GM18861 (cell line): ENCODE data around the gene WDR59.
"Not testable (repeated sequence)": the region's sequence is repeated elsewhere in the genome, so short reads cannot be mapped to it uniquely, and the experiment has no call there.

ENCODE experiments used
- ATAC-seq: cut with Tn5 transposase; IDR thresholded peaks from one replicate; pipeline ENCODE4 v1.9.1; 2021; ENCODE audit not compliant: unreplicated experiment

The WDR59 gene

GRCh38 chr16:74868501-74868900 lies 116.4 kb downstream of the WDR59 start:
- ATAC-seq, result no peak

DNA sequence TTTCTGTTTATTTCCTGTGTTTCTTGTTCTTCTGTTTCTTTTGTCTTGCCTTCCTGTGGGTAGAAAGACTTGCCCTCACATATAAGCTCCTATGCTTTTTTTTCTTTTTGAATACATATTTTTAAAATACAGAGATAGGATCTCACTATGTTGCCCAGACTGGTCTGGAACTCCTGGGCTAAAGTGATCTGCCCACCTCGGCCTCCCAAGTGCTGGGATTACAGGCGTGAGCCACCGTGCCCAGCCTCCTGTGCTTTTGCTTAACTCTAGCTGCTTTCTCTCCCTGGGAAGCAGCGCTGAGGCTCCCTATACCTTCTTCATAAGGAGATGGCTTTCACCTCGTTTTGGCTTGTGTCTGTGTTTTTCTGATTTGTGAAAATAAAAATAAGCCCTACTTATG lies 116.9 kb downstream of the WDR59 start:
- no peak for ATAC-seq

DNA sequence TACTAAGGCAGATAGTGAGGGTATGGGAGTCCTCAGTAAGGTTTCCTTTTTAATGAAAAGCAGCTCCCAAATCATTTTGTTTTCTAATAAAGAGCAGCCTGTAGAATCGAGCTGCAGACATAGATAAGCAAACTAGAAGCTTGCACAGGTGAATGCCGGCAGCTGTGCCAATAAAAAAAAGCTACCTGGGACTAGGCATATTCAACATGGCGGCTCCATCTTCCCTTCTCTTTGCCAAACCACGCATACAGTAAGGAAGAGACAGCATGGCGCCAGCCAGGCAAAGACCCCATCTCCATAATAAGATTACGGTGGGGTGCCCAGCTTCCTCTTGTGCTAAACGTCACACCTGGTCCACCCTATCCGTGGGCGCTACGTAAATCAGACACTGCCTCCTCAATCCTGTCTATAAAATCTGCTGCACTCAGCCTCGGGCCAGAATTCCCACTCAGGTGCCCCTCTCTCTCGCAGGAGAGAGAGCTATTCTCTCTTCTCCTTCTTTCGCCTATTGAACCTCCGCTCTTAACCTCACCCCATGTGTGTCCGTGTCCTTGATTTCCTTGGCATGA lies 117.6 kb downstream of the WDR59 start:
- no peak for ATAC-seq

DNA sequence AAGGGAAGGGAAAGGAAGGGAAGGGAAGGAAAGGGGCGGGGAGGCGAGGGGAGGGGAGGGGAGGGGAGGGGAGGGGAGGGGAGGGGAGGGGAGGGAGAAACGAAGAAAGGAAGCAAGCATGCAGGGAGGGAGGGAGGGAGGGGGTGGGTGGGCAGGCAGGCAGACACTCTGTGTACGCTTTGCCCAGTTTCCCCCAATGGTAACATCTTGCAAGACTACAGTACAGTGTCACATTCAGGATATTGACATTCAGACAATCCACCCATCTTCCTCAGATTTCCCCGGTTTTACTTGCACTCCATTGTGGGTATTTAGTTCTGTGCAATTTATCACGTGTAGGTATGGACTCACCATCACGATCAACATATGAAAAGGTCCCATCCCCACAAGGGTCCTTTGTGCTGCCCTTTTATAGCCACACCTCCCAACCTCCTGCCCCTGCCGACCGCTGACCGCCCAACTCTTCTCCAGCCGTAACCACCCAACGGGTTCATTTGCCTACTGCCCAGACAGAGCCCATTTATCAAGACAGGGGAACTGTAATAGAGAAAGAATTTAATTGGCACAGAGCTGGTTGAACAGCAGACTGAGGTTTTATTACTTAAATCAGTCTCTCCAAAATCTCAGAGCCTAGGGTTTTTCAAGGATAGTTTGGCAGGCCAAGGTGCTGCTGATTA lies 118.9 kb downstream of the WDR59 start:
- ATAC-seq, result no peak

DNA sequence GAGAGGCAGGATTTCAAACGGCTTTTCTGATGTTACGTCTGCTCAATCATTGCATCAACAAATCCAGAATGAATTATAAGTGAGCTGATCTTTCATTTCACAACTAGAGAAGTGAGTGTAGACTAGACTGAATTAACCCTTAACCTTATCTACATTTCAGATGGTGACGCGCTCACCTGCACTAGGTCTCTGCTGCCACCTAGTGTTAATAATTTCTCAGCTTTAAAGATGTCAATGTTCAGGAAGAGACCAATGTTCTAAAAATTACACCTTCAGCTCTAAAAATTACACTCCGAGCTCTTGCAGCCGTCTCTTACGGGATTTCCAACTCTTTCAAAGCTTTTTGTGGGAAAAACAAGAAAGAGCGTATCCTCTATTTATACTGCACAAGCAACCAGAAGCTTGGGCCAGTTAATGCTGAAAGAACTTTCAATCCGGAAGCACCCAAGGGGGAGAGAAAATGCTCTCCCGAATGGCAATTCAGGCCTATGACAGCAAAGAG lies 122.1 kb downstream of the WDR59 start:
- peak; percentile 68 for ATAC-seq

DNA sequence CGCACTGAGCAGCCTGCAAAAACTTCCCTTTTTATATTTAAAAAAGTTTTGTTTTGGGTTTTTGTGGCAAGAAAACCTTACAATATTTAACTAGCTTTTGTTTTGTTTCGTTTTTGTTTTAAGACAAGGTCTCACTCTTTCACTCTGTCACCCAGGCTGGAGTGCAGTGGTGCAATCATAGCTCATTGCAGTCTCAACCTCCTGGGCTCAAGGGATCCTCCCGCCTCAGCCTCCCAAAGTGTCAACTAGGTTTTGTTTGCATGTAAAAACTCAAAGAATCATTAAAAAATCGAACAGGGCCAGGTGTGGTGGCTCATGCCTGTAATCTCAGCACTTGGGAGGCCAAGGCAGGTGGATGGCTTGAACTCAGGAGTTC lies 132.4 kb downstream of the WDR59 start:
- no peak for ATAC-seq

DNA sequence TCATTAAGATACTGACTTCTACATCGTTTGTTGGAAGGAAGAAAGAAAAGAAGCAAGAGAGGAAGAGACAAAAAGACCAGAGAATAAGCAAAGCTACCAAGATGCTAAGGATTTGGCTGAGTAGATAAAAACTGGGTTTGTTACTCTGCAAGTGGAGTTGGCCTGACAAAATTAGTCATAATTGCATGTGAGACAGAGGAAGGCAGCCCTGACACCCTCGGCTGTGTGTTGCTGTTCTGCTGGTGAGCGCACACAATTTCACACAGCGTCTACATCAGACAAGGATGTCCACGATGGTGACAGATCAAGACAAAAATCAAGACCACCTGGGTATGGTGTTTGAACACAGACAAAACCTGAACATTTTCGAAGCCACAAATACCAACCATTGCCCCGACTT lies 134.9 kb downstream of the WDR59 start:
- ATAC-seq, result no peak

DNA sequence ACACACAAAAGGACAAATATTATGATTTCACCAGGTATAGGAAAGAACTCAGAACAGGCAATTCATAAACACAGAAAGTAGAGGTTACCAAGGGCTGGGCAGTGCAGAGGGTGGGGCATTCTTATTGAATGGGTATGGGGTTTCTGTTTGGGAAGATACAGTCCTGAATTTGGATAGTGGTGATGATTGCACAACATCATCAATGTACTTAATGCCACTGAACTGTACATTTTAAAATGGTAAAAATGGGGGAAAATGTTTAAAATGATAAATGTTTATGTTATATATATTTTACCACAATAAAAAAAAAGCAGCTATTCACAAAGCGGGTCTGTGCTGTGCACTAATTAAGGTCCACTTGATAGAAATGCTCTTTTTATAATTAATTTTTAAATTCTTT lies 137.7 kb downstream of the WDR59 start:
- ATAC-seq, result no peak

DNA sequence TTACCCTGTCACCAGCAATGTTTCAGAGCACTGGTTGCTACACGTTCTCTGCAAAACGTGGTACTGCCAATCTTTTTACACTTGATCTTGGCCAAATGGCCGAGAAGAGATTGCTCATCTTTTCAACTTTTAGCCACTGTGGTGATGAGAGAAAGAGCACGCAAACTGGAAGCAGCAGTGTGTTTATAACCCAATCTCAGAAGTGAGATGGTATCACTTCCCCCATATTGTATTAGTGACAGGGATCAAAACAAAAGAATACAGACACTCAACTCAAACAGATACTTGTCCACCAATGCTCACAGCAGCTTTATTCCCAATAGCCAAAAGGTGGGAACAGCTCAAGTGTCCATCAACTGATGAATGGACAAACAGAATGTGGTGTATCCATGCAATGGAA lies 138.2 kb downstream of the WDR59 start:
- ATAC-seq, result no peak

DNA sequence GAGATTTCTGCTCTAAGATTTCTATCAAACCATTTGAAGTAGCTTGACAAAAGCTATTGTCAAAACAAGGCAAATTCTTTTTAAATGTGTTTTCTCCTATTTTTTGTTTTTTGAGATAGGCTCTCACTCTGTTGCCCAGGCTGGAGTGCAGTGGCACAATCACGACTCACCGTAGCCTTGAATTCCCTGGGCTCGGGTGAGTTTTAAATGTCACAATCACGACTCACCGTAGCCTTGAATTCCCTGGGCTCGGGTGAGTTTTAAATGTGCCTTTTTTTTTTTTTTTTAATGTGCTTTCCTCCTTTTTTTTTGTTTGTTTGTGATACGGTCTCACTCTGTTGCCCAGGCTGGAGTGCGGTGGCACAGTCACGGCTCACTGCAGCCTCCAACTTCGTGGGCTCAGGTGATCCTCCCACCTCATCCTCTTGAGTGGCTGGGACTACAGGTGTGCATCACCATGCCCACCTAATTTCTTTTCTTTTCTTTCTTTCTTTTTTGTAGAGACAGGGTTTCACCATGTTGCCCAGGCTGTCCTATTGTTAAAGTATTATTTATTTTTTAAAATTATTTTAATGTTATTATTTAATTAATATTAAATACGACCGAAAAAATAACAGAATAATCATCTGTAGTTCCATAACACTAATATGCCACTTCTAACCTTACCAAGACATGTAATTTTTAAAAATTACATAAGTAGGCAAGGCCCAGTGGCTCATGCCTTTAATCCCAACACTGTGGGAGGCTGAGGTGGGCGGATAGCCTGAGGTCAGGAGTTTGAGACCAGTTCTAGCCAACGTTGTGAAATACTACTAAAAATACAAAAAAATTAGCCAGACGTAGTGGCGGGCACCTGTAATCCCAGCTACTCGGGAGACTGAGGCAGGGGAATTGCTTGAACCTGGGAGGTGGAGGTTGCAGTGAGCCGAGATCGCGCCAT lies 140.6 kb downstream of the WDR59 start:
- no peak for ATAC-seq

- not testable (repeated sequence) for ATAC-seq
These were observed 141.4 kb downstream of the WDR59 start for GRCh38 chr16:74843381-74844035.

GRCh38 chr16:74842413-74842812 lies 142.5 kb downstream of the WDR59 start:
- ATAC-seq, result no peak

GRCh38 chr16:74841904-74842303 lies 143.0 kb downstream of the WDR59 start:
- no peak for ATAC-seq

DNA sequence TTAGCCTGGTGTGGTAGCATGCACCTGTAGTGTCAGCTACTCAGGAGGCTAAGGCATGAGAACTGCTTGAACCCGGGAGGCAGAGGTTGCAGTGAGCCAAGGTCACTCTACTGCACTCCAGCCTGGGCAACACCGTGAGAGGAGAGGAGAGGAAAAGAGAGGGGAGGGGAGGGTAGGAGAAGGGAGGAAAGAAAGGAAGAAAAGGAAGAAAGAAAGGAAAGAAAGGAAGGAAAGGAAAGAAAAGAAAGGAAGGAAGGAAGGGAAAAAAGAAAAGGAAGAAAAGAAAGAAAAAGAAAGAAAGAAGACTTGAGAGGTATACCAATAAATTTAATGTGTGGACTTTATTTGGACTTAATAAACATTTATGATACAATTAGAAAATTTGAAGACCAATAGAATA lies 143.5 kb downstream of the WDR59 start:
- ATAC-seq, result no peak

GRCh38 chr16:74837056-74837455 lies 147.9 kb downstream of the WDR59 start:
- ATAC-seq, result no peak

GRCh38 chr16:74836111-74836671 lies 148.7 kb downstream of the WDR59 start:
- ATAC-seq, result no peak

- no peak for ATAC-seq
These were observed 152.7 kb downstream of the WDR59 start for GRCh38 chr16:74832228-74832627.

- no peak for ATAC-seq
These were observed 153.5 kb downstream of the WDR59 start for GRCh38 chr16:74831467-74831866.

DNA sequence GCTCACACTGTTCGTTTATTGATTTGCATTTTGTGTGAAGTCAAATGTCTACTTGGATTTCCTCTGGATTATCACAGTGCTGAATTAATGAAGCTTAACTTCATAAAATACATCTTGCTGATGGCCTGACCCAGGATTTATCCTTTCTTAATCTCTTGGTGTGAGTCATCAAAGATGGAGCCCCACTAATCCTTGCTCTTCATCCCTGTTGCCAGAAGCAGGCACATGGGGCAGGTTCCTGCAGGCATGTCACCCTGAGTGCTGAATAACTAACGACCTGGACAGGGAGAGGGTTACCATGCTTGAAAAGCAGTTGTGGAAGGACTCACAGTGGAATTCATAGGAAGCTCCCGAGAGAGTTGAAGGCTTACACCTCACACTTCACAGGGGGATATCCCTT lies 154.3 kb downstream of the WDR59 start:
- ATAC-seq, result no peak

DNA sequence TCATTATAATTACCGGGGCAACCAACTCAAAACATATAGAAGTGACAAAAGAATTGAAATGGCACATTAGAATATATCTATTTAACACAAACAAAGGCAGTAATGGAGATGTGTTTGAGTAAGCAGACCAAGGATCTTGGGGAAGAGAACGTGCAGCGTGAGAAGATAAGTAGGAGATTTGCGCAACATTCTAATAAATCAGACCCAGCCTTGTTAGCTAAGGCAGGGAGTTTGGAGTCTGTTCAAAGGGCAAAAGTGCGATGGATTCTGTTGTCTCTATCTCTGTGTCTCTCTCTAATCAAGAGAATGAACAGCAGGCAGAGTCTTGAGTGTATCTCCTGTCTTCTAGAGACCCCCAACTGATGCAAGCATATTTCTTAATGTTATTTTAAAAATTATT lies 155.3 kb downstream of the WDR59 start:
- no peak for ATAC-seq

- ATAC-seq, result no peak
These were observed 159.0 kb downstream of the WDR59 start for GRCh38 chr16:74825941-74826340.
